Measurements from ENCODE around the gene SPECC1. TPM values are rescaled to one million over a fixed set of nuclear protein-coding genes. Genes with fewer than 3 reads are reported as not detected.

The SPECC1 gene
- polyA plus RNA-seq, 1 of the 3 experiments (the other 2 are of a cell fraction): 11.2 TPM

GRCh38 chr17:20310481-20310880 is 301.3 kb downstream of the SPECC1 start:
- Histone ChIP-seq H3K36me3 (replicated peaks in 1 of 2; ENCODE audit: control insufficient read depth in 1 of 2, insufficient read depth in 2 of 2, low read length in 1 of 2) (peaks cover 0 to 26% of the 10 kb centered on the region in 2 experiments), H3K9ac (no peak overlapping the region), H4K20me1 (ENCODE audit: insufficient read depth) (no peaks in the 10 kb centered on the region), H3K4me1 (ENCODE audit: control insufficient read depth in 1 of 2, insufficient read depth in 2 of 2, low read depth in 1 of 2, low read length in 1 of 2) (no peaks in the 10 kb centered on the region), H3K27ac (ENCODE audit: low read depth in 2 of 2, low read length in 1 of 2) (no peak overlapping the region), H3K27me3 (ENCODE audit: insufficient read depth) (no peaks in the 10 kb centered on the region), H2AFZ (ENCODE audit: low read depth) (no peak overlapping the region), H3F3A (replicated peaks; ENCODE audit: insufficient read depth) (no peaks in the 10 kb centered on the region), H3K9me2 (no peaks in the 10 kb centered on the region), H3K4me3 (ENCODE audit: low read depth in 2 of 2, low read length in 1 of 2) (no peak overlapping the region), H3K4me2 (no peak overlapping the region), H3K9me3 (peaks cover 10% of the 10 kb centered on the region; the same call in 1 of the 2 replicates), H3K79me2 (ENCODE audit: insufficient read depth) (no peaks in the 10 kb centered on the region)
- TF ChIP-seq FOXJ3 (CRISPR knock-in tag; IDR thresholded peaks at IDR 0.05): no peak
- TF ChIP-seq, protein P1, sequence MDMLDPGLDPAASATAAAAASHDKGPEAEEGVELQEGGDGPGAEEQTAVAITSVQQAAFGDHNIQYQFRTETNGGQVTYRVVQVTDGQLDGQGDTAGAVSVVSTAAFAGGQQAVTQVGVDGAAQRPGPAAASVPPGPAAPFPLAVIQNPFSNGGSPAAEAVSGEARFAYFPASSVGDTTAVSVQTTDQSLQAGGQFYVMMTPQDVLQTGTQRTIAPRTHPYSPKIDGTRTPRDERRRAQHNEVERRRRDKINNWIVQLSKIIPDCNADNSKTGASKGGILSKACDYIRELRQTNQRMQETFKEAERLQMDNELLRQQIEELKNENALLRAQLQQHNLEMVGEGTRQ (IDR thresholded peaks at IDR 0.05; ENCODE audit: borderline replicate concordance, low read depth, low read length): no peak
- TF ChIP-seq SIN3A (IDR thresholded peaks at IDR 0.05; ENCODE audit: borderline replicate concordance, low read depth, low read length): no peak
- TF ChIP-seq MXI1 (IDR thresholded peaks at IDR 0.05; ENCODE audit: low read depth, low read length): no peak
- TF ChIP-seq CHD2 (IDR thresholded peaks at IDR 0.05; ENCODE audit: low read length, partially characterized antibody): no peak
- ChIA-PET POLR2A (no interaction called here), CTCF (interaction anchor here (0.7 to 1.0 kb wide), 3 partner anchors 83 to 302 kb away, joined by 3 to 4 read pairs (median 3); no protein-coding TSS in a partner anchor)
- DNase-seq: no peak
- 84% methylated on average over 5 of the region's 5 CpGs for WGBS (ENCODE audit: low lambda C conversion rate)

DNA sequence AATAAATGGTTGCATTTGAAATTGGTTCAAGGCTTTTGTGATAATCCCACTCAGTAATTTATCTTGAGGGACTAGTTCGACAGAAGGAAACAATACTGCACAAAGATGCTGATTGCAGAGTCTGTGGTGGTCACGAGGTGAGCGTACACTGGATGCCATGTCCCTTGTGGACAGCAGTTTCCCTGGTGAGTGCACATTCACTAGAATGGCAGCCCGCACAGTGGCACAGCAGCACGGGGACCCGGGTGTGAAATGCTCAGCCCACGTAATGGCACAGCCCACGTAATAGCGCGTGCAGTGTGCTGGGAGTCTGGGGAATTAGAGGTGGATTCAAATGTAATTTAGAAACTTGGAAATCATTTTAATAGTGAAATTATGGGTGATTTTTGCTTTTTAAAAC is 304.1 kb downstream of the SPECC1 start:
- H3K36me3 ChIP-seq (replicated peaks in 1 of 2; ENCODE audit: control insufficient read depth in 1 of 2, insufficient read depth in 2 of 2, low read length in 1 of 2): peaks cover 0 to 3% of the 10 kb centered on the region in 2 experiments
- 95% methylated on average over 10 of the region's 10 CpGs for WGBS (ENCODE audit: low lambda C conversion rate)
- CTCF ChIA-PET: interaction anchor here (1.3 kb wide), 1 partner anchor 305 kb away, joined by 3 read pairs; the partner anchor contains the start of gene SPECC1
- TF ChIP-seq GABPA (IDR thresholded peaks at IDR 0.05; ENCODE audit: low read depth) (no peak), FOXM1 (IDR thresholded peaks at IDR 0.05; ENCODE audit: low read depth) (no peak), CHD2 (IDR thresholded peaks at IDR 0.05; ENCODE audit: low read length, partially characterized antibody) (no peak), JUND (IDR thresholded peaks at IDR 0.05) (no peak), EZH2phosphoT487 (IDR thresholded peaks at IDR 0.05; ENCODE audit: borderline replicate concordance, low read depth) (no peak), SIN3A (IDR thresholded peaks at IDR 0.05; ENCODE audit: borderline replicate concordance, low read depth, low read length) (no peak), NRF1 (IDR thresholded peaks at IDR 0.05; ENCODE audit: low read depth, low read length) (no peak), MEF2A (IDR thresholded peaks at IDR 0.05; ENCODE audit: borderline replicate concordance, low read depth) (no peak), FOXJ3 (CRISPR knock-in tag; IDR thresholded peaks at IDR 0.05) (no peak), TCF12 (IDR thresholded peaks at IDR 0.05) (no peak), TEAD4 (IDR thresholded peaks at IDR 0.05; ENCODE audit: borderline replicate concordance, insufficient read depth) (no peak), FOSL2 (IDR thresholded peaks at IDR 0.05; ENCODE audit: borderline replicate concordance, low read depth) (no peak), ELF1 (IDR thresholded peaks at IDR 0.05) (no peak), EP300 (IDR thresholded peaks at IDR 0.05; ENCODE audit: borderline replicate concordance in 1 of 2, low read depth in 1 of 2, low read length in 1 of 2) (no peak)
- TF ChIP-seq, protein P2, sequence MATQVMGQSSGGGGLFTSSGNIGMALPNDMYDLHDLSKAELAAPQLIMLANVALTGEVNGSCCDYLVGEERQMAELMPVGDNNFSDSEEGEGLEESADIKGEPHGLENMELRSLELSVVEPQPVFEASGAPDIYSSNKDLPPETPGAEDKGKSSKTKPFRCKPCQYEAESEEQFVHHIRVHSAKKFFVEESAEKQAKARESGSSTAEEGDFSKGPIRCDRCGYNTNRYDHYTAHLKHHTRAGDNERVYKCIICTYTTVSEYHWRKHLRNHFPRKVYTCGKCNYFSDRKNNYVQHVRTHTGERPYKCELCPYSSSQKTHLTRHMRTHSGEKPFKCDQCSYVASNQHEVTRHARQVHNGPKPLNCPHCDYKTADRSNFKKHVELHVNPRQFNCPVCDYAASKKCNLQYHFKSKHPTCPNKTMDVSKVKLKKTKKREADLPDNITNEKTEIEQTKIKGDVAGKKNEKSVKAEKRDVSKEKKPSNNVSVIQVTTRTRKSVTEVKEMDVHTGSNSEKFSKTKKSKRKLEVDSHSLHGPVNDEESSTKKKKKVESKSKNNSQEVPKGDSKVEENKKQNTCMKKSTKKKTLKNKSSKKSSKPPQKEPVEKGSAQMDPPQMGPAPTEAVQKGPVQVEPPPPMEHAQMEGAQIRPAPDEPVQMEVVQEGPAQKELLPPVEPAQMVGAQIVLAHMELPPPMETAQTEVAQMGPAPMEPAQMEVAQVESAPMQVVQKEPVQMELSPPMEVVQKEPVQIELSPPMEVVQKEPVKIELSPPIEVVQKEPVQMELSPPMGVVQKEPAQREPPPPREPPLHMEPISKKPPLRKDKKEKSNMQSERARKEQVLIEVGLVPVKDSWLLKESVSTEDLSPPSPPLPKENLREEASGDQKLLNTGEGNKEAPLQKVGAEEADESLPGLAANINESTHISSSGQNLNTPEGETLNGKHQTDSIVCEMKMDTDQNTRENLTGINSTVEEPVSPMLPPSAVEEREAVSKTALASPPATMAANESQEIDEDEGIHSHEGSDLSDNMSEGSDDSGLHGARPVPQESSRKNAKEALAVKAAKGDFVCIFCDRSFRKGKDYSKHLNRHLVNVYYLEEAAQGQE (IDR thresholded peaks at IDR 0.05; ENCODE audit: low read depth, low read length): no peak
- TF ChIP-seq, protein P3, sequence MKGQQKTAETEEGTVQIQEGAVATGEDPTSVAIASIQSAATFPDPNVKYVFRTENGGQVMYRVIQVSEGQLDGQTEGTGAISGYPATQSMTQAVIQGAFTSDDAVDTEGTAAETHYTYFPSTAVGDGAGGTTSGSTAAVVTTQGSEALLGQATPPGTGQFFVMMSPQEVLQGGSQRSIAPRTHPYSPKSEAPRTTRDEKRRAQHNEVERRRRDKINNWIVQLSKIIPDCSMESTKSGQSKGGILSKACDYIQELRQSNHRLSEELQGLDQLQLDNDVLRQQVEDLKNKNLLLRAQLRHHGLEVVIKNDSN (IDR thresholded peaks at IDR 0.05; ENCODE audit: borderline replicate concordance, low read depth): no peak
- TF ChIP-seq, protein P1 (IDR thresholded peaks at IDR 0.05; ENCODE audit: borderline replicate concordance, low read depth, low read length): no peak
- TF ChIP-seq, protein P4, sequence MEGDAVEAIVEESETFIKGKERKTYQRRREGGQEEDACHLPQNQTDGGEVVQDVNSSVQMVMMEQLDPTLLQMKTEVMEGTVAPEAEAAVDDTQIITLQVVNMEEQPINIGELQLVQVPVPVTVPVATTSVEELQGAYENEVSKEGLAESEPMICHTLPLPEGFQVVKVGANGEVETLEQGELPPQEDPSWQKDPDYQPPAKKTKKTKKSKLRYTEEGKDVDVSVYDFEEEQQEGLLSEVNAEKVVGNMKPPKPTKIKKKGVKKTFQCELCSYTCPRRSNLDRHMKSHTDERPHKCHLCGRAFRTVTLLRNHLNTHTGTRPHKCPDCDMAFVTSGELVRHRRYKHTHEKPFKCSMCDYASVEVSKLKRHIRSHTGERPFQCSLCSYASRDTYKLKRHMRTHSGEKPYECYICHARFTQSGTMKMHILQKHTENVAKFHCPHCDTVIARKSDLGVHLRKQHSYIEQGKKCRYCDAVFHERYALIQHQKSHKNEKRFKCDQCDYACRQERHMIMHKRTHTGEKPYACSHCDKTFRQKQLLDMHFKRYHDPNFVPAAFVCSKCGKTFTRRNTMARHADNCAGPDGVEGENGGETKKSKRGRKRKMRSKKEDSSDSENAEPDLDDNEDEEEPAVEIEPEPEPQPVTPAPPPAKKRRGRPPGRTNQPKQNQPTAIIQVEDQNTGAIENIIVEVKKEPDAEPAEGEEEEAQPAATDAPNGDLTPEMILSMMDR (IDR thresholded peaks at IDR 0.05): no peak

More for the DNA sequence above, 304.1 kb downstream of the SPECC1 start:
- Histone ChIP-seq H3F3A (replicated peaks; ENCODE audit: insufficient read depth) (no peaks in the 10 kb centered on the region), H3K27ac (ENCODE audit: low read depth in 2 of 2, low read length in 1 of 2) (no peak overlapping the region), H2AFZ (ENCODE audit: low read depth) (no peak overlapping the region), H4K20me1 (ENCODE audit: insufficient read depth) (no peaks in the 10 kb centered on the region), H3K4me1 (ENCODE audit: control insufficient read depth in 1 of 2, insufficient read depth in 2 of 2, low read depth in 1 of 2, low read length in 1 of 2) (no peaks in the 10 kb centered on the region), H3K9me3 (no peaks in the 10 kb centered on the region), H3K9ac (no peak overlapping the region), H3K9me2 (no peaks in the 10 kb centered on the region), H3K27me3 (ENCODE audit: insufficient read depth) (no peaks in the 10 kb centered on the region), H3K4me2 (no peak overlapping the region), H3K4me3 (ENCODE audit: low read depth in 2 of 2, low read length in 1 of 2) (no peak overlapping the region), H3K79me2 (ENCODE audit: insufficient read depth) (no peaks in the 10 kb centered on the region)
- POLR2A ChIA-PET: no interaction called here
- no peak for DNase-seq
